H1 (cell line): ENCODE measurements around the gene KCNJ13. TPM values are rescaled to one million over a fixed set of nuclear protein-coding genes. Genes with fewer than 3 reads are reported as not detected.

Experiments
- CTCF ChIA-PET: fragments of 300-600 bp; sonication (Branson Sonifier 250); formaldehyde crosslinking; loops from one replicate; lab custom pipeline; 2021; ENCODE audit not compliant: partially characterized antibody; lab: Charles Lee
- POLR2A ChIA-PET: fragments of 300-600 bp; sonication (Branson Sonifier 250); formaldehyde crosslinking; loops from one replicate; lab custom pipeline; 2021; ENCODE audit warnings: inconsistent platforms; ENCODE audit not compliant: partially characterized antibody; lab: Charles Lee
- DNase-seq, 2 experiments: peaks; one replicate each; pipeline versions ENCODE4 v3.0.0 to v3.0.0-alpha.2; 2010 to 2022; ENCODE audit warnings: low spot score in 2 of 2, low read depth in 1 of 2, mixed read lengths in 1 of 2
- FAIRE-seq: peaks from 2 replicates; lab custom pipeline; 2011; peaks lifted over from hg19 to GRCh38; lab: Jason Lieb, UNC
- H2AFZ ChIP-seq: 2 replicates; pipeline ENCODE4 v1.8.1; 2012; ENCODE audit warnings: low read length, inconsistent platforms
- H2AK5ac ChIP-seq: 2 replicates; pipeline ENCODE4 v1.6.1; 2013; ENCODE audit warnings: low read depth, low read length
- H2BK120ac ChIP-seq: replicated peaks from 2 replicates; pipeline ENCODE3; 2013; ENCODE audit warnings: low read depth, low read length, inconsistent platforms
- H2BK12ac ChIP-seq: 2 replicates; pipeline ENCODE4 v1.6.1; 2013; ENCODE audit warnings: low read depth, low read length
- H2BK15ac ChIP-seq: 2 replicates; pipeline ENCODE4 v1.6.1; 2013; ENCODE audit warnings: low read length
- H2BK20ac ChIP-seq: 2 replicates; pipeline ENCODE4 v1.6.1; 2013; ENCODE audit warnings: low read length
- H2BK5ac ChIP-seq: 2 replicates; pipeline ENCODE4 v1.6.1; 2013; ENCODE audit warnings: low read depth, low read length
- H3K14ac ChIP-seq: 2 replicates; pipeline ENCODE4 v1.6.1; 2013; ENCODE audit warnings: inconsistent platforms; ENCODE audit not compliant: insufficient read length
- H3K18ac ChIP-seq: 2 replicates; pipeline ENCODE4 v1.6.1; 2013; ENCODE audit warnings: low read length; ENCODE audit errors: extremely low read depth
- H3K23ac ChIP-seq: 2 replicates; pipeline ENCODE4 v1.6.1; 2013; ENCODE audit warnings: inconsistent platforms; ENCODE audit not compliant: insufficient read length
- H3K23me2 ChIP-seq: 2 replicates; pipeline ENCODE4 v1.6.1; 2013; ENCODE audit warnings: low read depth, low read length
- H3K27ac ChIP-seq: 2 replicates; pipeline ENCODE4 v1.6.1; 2011; ENCODE audit warnings: low read depth, low read length, inconsistent platforms
- H3K27me3 ChIP-seq, 4 experiments: replicated peaks in 1 of 4; 1 replicate in 1 of 4; 2 replicates in 3 of 4; pipeline versions ENCODE4 v1.6.1 to v1.8.1; 2011 to 2013; ENCODE audit warnings: low read length in 3 of 4, mild to moderate bottlenecking in 3 of 4, inconsistent platforms in 2 of 4, mixed read lengths in 2 of 4, moderate library complexity in 1 of 4; ENCODE audit not compliant: control insufficient read depth in 3 of 4, insufficient read depth in 3 of 4; ENCODE audit errors: extremely low read depth in 1 of 4
- H3K36me3 ChIP-seq, 4 experiments: 2 replicates each; pipeline versions ENCODE4 v1.6.1 to v1.8.1; 2011 to 2013; ENCODE audit warnings: mild to moderate bottlenecking in 4 of 4, low read length in 3 of 4, moderate library complexity in 2 of 4, control low read depth in 1 of 4, inconsistent platforms in 1 of 4; ENCODE audit not compliant: insufficient read depth in 4 of 4, control insufficient read depth in 2 of 4
- H3K4ac ChIP-seq: replicated peaks from 2 replicates; pipeline ENCODE3; 2013; ENCODE audit warnings: low read length, low read depth, mixed read lengths, inconsistent platforms; ENCODE audit not compliant: insufficient read length
- H3K4me1 ChIP-seq, 4 experiments: replicated peaks in 1 of 4; 1 replicate in 1 of 4; 2 replicates in 3 of 4; pipeline versions ENCODE4 v1.6.1 to v1.8.1; 2011 to 2013; ENCODE audit warnings: low read length in 3 of 4, inconsistent platforms in 2 of 4, mixed read lengths in 1 of 4; ENCODE audit not compliant: insufficient read depth in 4 of 4, control insufficient read depth in 3 of 4
- H3K4me2 ChIP-seq, 2 experiments: 2 replicates each; pipeline versions ENCODE4 v1.6.1 to v1.8.1; 2011 to 2013; ENCODE audit warnings: low read depth in 2 of 2, low read length in 2 of 2, control low read depth in 1 of 2, inconsistent platforms in 1 of 2, mild to moderate bottlenecking in 1 of 2; ENCODE audit not compliant: insufficient read depth in 1 of 2
- H3K4me3 ChIP-seq, 4 experiments: fragments of 200-600, 300-600 bp in 1 of 4; sonication (generic), shearing (Covaris generic), sonication (Bioruptor Twin) in 1 of 4; 2 replicates each; pipeline versions ENCODE4 v1.5.1 to v1.8.1; 2011 to 2016; ENCODE audit warnings: low read length in 4 of 4, low read depth in 3 of 4, control low read depth in 2 of 4, inconsistent platforms in 2 of 4, mild to moderate bottlenecking in 2 of 4, mixed read lengths in 1 of 4, moderate library complexity in 1 of 4; ENCODE audit not compliant: insufficient read depth in 2 of 4; ENCODE audit errors: extremely low read depth in 1 of 4
- H3K56ac ChIP-seq: replicated peaks from 2 replicates; pipeline ENCODE3; 2013; ENCODE audit warnings: low read depth, mild to moderate bottlenecking, mixed read lengths, low read length, inconsistent platforms; ENCODE audit not compliant: insufficient read length
- H3K79me1 ChIP-seq: 2 replicates; pipeline ENCODE4 v1.6.1; 2013; ENCODE audit warnings: low read depth, low read length, control low read depth
- H3K79me2 ChIP-seq, 2 experiments: 2 replicates each; pipeline versions ENCODE4 v1.6.1 to v1.8.1; 2012 to 2013; ENCODE audit warnings: low read length in 2 of 2, mild to moderate bottlenecking in 2 of 2, inconsistent platforms in 1 of 2; ENCODE audit not compliant: insufficient read depth in 2 of 2, control insufficient read depth in 1 of 2
- H3K9ac ChIP-seq, 4 experiments: replicated peaks in 1 of 4; 1 replicate in 1 of 4; 2 replicates in 3 of 4; pipeline versions ENCODE4 v1.6.1 to v1.8.1; 2011 to 2013; ENCODE audit warnings: low read depth in 3 of 4, low read length in 3 of 4, control low read depth in 2 of 4, mild to moderate bottlenecking in 2 of 4, moderate library complexity in 2 of 4, inconsistent platforms in 1 of 4; ENCODE audit errors: extremely low read depth in 1 of 4
- H3K9me3 ChIP-seq, 2 experiments: 2 replicates each; pipeline versions ENCODE4 v1.6.1 to v1.8.1; 2012 to 2013; ENCODE audit warnings: mild to moderate bottlenecking in 2 of 2, moderate library complexity in 2 of 2, control low read depth in 1 of 2, inconsistent platforms in 1 of 2, low read depth in 1 of 2, low read length in 1 of 2, mixed read lengths in 1 of 2; ENCODE audit not compliant: insufficient read depth in 2 of 2
- H4K20me1 ChIP-seq, 2 experiments: replicated peaks in 1 of 2; 2 replicates each; pipeline versions ENCODE3 to v1.8.1; 2011 to 2013; ENCODE audit warnings: inconsistent platforms in 2 of 2, low read length in 2 of 2, mild to moderate bottlenecking in 1 of 2; ENCODE audit not compliant: insufficient read depth in 2 of 2, control insufficient read depth in 1 of 2
- H4K5ac ChIP-seq: 2 replicates; pipeline ENCODE4 v1.6.1; 2013; ENCODE audit warnings: low read length, low read depth, mixed read lengths, inconsistent platforms; ENCODE audit not compliant: insufficient read length
- H4K8ac ChIP-seq: 2 replicates; pipeline ENCODE4 v1.8.0; 2013; ENCODE audit warnings: mild to moderate bottlenecking, moderate library complexity, low read length, inconsistent platforms; ENCODE audit not compliant: insufficient read depth; ENCODE audit errors: extremely low read depth
- H4K91ac ChIP-seq: replicated peaks from 2 replicates; pipeline ENCODE3; 2013; ENCODE audit warnings: low read length, mixed read lengths, inconsistent platforms; ENCODE audit not compliant: insufficient read length
- CBX8 ChIP-seq: fragments of 300-800, 300-1000 bp; sonication (generic); IDR thresholded peaks from 2 replicates; pipeline ENCODE4 v1.7.1; 2016; ENCODE audit warnings: low read depth, low read length, borderline replicate concordance
- CHD1 ChIP-seq: IDR thresholded peaks from 2 replicates; pipeline ENCODE4 v1.6.1; 2012; ENCODE audit warnings: low read depth, low read length, improper control_type of control experiment
- CHD2 ChIP-seq: IDR thresholded peaks from 2 replicates; pipeline ENCODE4 v1.6.1; 2012; ENCODE audit warnings: low read length, improper control_type of control experiment
- NANOG ChIP-seq: IDR thresholded peaks from 2 replicates; pipeline ENCODE4 v1.6.1; 2011; ENCODE audit warnings: low read length, low read depth, mild to moderate bottlenecking, inconsistent platforms; ENCODE audit not compliant: insufficient read depth, poor library complexity, severe bottlenecking
- POU5F1 ChIP-seq: IDR thresholded peaks from 2 replicates; pipeline ENCODE4 v1.6.1; 2011; ENCODE audit warnings: low read depth, mild to moderate bottlenecking, low read length, moderate library complexity
- RAD21 ChIP-seq, 2 experiments: IDR thresholded peaks in 1 of 2; conservative IDR thresholded peaks in 1 of 2; 2 replicates each; pipeline ENCODE4 v1.6.1; 2011; ENCODE audit warnings: low read depth in 2 of 2, low read length in 2 of 2, improper control_type of control experiment in 1 of 2, inconsistent platforms in 1 of 2, mild to moderate bottlenecking in 1 of 2, moderate library complexity in 1 of 2
- TAF7 ChIP-seq: optimal IDR thresholded peaks from 2 replicates; pipeline ENCODE3; 2011; ENCODE audit warnings: low read depth, mild to moderate bottlenecking, inconsistent platforms, low read length, moderate library complexity, borderline replicate concordance
- TEAD4 ChIP-seq: IDR thresholded peaks from 2 replicates; pipeline ENCODE4 v1.6.1; 2012; ENCODE audit warnings: low read depth, low read length, inconsistent platforms, mixed read lengths
- polyA plus RNA-seq, 7 experiments: library from polyadenylated mRNA; depleted of rRNA in 3 of 7; stranded (reverse) in 5 of 7; unstranded in 2 of 7; fragments of >200 nt in 5 of 7; fragments of 200-250 nt in 2 of 7; gene quantifications; 1 replicate in 5 of 7; 2 replicates in 1 of 7; 4 replicates in 1 of 7; pipeline versions ENCODE4 v1.2.1 to v1.2.3, GENCODE V29; 2011 to 2013; ENCODE audit warnings: missing spikeins in 2 of 7, mixed read lengths in 2 of 7
- total RNA-seq: library from RNA; stranded (reverse); fragmentation: NEBNext Ultra II Directional; extraction: Animal tissue kit (Norgen Biotek cat#: 25700); gene quantifications from 2 replicates; pipeline ENCODE4 v1.2.1, GENCODE V29; 2021
- TF ChIP-seq, protein P1 (sequence below): IDR thresholded peaks from 2 replicates; pipeline ENCODE4 v1.6.1; 2012; ENCODE audit warnings: inconsistent platforms

KCNJ13 gene
- total and polyA plus RNA-seq, 2 of the 8 experiments (the other 6 are each of a cell fraction or from before 2014, with no cell fraction given) = not detected

GRCh38 chr2:232787806-232788205 lies 11.4 kb upstream of the KCNJ13 start:
- Histone ChIP-seq H3K79me2 (no peaks in the 10 kb centered on the region; a peak in 1 of 4 replicates), H3K4me3 (no peak overlapping the region), H2BK120ac (no peak overlapping the region), H4K8ac (no peak overlapping the region), H3K56ac (no peak overlapping the region), H3K14ac (no peak overlapping the region), H2AFZ (no peak overlapping the region), H4K5ac (no peak overlapping the region), H2BK12ac (no peak overlapping the region), H3K18ac (no peak overlapping the region), H3K27ac (no peak overlapping the region), H3K23me2 (no peaks in the 10 kb centered on the region; the same call in 1 of the 2 replicates), H3K4me2 (no peak overlapping the region), H3K9me3 (no peaks in the 10 kb centered on the region), H3K79me1 (no peaks in the 10 kb centered on the region; the same call in 1 of the 2 replicates), H4K20me1 (no peaks in the 10 kb centered on the region), H3K4me1 (no peaks in the 10 kb centered on the region), H2BK20ac (no peak overlapping the region), H3K36me3 (peaks cover 6 to 41% (median 26%) of the 10 kb centered on the region in 4 experiments; a peak in 6 of 8 replicates), H3K23ac (no peak overlapping the region), H2BK15ac (no peak overlapping the region), H4K91ac (no peak overlapping the region), H2BK5ac (no peak overlapping the region), H3K9ac (no peak overlapping the region), H3K27me3 (no peaks in the 10 kb centered on the region), H2AK5ac (no peak overlapping the region), H3K4ac (no peak overlapping the region)
- no peak for FAIRE-seq
- TF ChIP-seq, protein P1, sequence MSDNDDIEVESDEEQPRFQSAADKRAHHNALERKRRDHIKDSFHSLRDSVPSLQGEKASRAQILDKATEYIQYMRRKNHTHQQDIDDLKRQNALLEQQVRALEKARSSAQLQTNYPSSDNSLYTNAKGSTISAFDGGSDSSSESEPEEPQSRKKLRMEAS = no peak
- TF ChIP-seq TAF7 (no peak), CHD1 (no peak), NANOG (no peak), CHD2 (no peak), CBX8 (no peak), RAD21 (IDR thresholded peaks at IDR 0.05 in 1 of 2, conservative IDR thresholded peaks at IDR 0.05 in 1 of 2; ENCODE audit: low read depth in 2 of 2, low read length in 2 of 2) (no peak), POU5F1 (no peak), TEAD4 (no peak)
- ChIA-PET POLR2A (no interaction called here), CTCF (no interaction called here)
- DNase-seq = no peak
